Activated CD4-positive, alpha-beta T cell treated with anti-CD3 and anti-CD28 coated beads, Interleukin-2, Interleukin-6, amounts not matched to agents 100 ng/mL and 50 ng/mL, durations not matched to agents 16 hours and 8 hours (primary cell): ENCODE measurements around the gene B3GALT2.

ENCODE experiments used
- DNase-seq: peaks from one replicate; pipeline ENCODE4 v3.0.0-alpha.2; 2020

Gene B3GALT2

GRCh38 chr1:193181985-193182384 lies 4.4 kb downstream of the B3GALT2 start:
- DNase-seq, result no peak

- no peak for DNase-seq
Measured at GRCh38 chr1:193181536-193181935, 4.9 kb downstream of the B3GALT2 start.

GRCh38 chr1:193179094-193179493 lies 7.3 kb downstream of the B3GALT2 start:
- DNase-seq, result no peak

DNA sequence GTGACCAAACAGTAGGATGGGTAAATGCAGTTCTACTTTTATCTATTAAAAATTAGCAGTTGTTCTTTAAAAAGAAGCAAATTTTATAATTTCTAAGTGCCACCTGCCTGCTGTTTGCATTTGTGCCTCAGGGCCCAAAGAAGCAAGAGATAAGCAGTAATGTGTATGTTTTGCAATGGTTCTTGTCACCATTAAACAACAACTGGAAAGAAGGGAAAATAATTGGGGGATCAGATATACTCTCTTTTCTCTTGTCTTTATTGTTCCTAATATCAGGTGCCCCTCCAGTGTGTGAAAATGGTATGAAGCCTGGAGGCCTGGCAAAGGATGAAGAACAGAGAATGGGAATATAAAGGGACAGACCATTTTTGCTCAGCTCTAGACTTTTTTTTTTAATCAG lies 9.6 kb downstream of the B3GALT2 start:
- DNase-seq, result no peak

- DNase-seq, result no peak
Measured at GRCh38 chr1:193176113-193176512, 10.3 kb downstream of the B3GALT2 start.

DNA sequence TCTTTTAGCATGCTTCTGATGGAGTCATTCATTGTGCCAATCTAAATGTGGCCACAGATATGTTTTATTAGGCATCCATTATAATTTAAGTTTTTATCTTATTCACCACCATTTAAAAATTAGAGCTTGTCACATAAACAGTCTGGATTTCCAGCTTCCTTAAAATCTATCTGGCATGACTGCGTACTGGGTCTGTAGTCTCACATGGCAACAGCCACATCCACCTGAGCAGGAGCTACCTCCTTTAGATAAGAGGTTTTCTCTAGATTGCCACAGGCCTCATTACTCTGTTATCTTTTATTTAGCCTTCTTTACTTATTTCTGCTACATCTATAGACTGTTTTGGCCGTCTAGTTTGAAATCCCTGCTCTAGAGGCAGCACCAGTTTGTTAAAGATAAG lies 29.1 kb downstream of the B3GALT2 start:
- no peak for DNase-seq

DNA sequence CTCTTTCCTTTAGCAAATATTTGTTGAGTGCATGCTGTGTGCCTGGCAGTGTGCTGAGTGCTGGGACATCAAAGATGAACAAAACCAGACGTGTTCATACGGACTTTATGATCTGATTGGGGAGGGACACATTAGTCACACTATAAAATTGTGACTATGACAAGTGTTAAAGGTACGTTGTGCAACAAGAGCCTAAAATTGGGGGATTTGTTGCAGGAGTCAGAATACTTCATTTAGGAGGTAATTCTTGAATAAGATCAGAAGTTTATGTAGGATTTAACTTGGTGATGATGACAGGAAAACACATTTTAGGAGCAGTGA lies 29.6 kb downstream of the B3GALT2 start:
- DNase-seq, result no peak

- no peak for DNase-seq
Measured at GRCh38 chr1:193156117-193156821, 30.1 kb downstream of the B3GALT2 start.

- no peak for DNase-seq
Measured at GRCh38 chr1:193144999-193145398, 41.4 kb downstream of the B3GALT2 start.

DNA sequence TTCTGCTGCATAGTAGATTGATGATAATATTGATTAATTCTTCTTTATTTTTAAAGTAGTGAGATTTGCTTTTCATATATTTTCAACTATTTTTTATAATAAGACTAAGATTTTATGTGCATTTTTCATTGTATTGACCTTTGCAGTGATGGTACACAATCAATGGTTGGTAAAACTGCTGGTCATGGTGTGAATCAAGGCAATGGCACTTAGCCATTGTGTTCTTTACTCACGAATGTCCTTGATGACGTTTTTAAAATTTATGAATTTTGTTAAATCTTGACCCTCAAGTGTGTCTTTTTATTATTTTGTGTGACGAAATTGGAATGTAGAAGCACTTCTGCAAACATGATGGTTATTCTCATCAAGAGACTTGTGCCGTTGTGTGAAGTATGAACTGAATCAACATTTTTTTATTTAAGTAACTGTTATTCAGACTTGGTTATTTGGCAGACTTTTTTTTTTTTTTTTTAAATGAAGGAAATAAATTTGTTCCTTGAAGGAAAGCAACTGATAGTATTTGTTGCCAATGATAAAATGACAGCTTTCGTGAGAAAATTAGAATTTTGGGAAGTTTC lies 42.0 kb downstream of the B3GALT2 start:
- DNase-seq, result no peak

DNA sequence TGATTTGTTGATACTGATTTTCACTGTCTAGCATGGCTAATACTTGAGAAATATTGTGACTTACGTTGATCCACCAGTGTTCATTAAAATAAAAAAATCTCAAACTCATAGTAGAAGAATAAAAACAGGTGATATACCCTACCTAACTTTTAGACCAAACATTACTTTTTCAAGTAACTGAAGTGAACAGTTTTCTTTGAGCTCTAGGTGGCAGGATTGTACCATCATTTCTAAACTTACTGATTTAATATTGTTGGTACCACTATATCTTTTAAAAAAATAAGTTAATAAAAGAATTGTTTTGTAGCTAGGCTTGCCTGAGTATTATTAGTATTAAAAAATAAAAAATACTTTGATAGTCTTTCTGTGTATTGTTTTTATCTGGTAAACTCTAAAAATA lies 43.1 kb downstream of the B3GALT2 start:
- no peak for DNase-seq

- no peak for DNase-seq
Measured at GRCh38 chr1:193142409-193142808, 44.0 kb downstream of the B3GALT2 start.

DNA sequence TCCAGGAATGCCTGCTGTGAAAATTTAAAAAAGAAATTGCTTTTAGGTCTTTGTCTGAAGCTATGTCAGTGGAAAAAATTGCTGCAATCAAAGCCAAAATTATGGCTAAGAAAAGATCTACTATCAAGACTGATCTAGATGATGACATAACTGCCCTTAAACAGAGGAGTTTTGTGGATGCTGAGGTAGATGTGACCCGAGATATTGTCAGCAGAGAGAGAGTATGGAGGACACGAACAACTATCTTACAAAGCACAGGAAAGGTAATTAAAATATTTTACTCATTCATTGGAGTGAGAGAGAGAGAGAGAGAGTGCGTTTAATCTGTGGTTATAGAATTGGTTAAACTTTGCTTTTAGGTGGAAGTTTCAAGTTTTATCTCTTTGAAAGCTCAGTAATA lies 44.6 kb downstream of the B3GALT2 start:
- DNase-seq, result peak; percentile 32

GRCh38 chr1:193140254-193140653 lies 46.2 kb downstream of the B3GALT2 start:
- no peak for DNase-seq

DNA sequence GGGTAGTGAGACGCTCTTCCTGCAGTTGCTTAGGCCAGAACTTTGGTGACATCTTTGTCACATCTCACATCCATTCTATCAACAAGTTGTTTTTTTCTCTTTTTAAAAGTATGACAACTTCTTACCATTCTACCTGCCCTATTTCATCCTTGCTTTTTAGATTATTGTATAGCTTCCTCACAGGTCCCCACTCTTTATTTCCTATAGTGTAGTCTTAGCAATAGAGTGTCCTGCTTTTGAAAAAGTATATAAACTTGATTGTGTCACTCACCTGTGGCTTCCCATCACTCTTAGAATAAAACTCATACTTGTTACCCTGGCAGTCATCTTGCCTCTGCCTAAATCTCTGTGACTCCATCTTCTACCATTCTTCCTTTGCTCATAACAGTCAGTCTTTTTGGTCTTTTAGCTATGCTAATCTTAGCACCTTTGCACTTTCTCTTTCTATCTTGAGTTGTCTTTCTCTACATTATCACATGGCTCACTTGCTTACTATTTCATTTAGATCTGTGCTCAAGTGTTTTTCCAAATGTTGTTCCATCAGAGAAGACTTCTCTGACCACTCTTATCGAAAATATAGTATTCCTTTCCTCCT lies 55.0 kb downstream of the B3GALT2 start:
- DNase-seq, result no peak
